NCI-H526 treated with DMSO at 0.1 percent for 48 hours (cell line): ENCODE data around the gene ZFP57.

ENCODE experiments used
- DNase-seq: peaks from one replicate; lab custom pipeline; 2025; lab: John Stamatoyannopoulos, UW

ZFP57 gene

DNA sequence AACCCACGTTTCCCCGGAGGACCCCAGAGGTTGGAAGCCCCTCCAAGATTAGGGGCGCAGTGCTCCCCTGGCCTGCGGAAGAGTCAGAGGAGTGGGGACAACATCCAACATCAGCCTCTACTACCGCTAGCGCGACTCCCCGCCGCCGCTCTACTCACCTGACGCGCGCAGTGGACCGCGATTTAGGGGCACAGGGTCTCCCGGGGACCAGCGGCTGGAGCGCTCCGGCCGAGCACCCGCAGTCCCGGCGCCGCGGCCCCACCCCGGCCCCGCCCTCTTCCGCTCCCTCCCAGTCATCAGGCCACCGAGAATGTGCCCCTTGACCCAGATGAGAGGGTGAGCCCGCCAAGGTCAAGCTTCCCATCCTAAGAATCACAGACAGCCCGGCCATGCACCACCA is at the start of gene ZFP57:
Gene ZFP57 (minus strand): TSS at position 249 of the 400 bp plus-strand sequence. CDS start 4,149 bp downstream, outside the sequence.
- DNase-seq = no peak

DNA sequence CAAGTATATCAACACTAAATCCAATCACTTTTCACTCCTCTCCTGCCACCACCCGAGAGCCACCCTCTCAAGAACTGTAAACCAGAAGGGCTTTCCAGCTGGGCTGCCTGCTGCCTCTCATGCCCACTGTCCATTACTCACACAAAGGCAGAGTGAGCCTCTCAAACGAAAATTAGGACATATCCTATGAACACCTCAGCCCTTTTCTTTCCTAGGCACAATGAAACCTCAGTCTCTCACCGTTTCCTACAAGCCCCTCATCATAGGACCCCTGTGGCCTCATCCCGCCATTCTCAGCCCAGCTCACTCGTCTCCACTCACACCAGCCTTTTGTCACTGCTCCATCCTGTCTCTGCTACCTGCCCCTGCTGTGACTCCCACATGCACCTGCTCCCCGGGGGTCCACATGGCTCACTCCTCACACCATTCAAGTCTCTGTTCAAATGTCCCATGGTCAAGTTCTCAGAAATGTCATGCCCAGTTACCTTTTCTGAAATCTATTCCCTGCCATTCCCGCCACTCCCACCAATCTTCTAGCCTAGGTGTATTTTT is 49.7 kb upstream of the ZFP57 start:
- DNase-seq = no peak

- DNase-seq = no peak
Observed at GRCh38 chr6:29729774-29730328, 48.9 kb upstream of the ZFP57 start.

- DNase-seq = no peak
Observed at GRCh38 chr6:29728875-29729270, 47.9 kb upstream of the ZFP57 start.

GRCh38 chr6:29728173-29728874 is 47.4 kb upstream of the ZFP57 start:
- DNase-seq = no peak

DNA sequence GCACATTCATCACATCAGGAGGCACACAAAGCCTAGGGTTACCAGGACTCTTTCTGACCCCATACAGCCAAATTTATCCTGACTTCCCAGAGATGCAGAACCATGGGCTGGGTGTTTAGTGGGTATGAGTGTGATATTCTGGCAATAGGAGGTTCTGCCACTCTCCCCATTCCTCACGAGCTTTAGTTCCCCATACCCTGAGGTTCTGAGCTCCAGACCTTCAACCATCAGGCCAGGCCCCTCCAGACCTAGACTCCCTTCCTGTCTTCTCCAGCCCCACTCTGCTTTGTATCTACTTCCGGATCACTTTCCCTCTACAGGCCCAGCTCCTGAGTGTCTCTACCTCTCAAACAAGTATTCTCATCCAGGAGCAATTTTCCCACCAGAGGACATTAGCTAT is 46.7 kb upstream of the ZFP57 start:
- DNase-seq = no peak

DNA sequence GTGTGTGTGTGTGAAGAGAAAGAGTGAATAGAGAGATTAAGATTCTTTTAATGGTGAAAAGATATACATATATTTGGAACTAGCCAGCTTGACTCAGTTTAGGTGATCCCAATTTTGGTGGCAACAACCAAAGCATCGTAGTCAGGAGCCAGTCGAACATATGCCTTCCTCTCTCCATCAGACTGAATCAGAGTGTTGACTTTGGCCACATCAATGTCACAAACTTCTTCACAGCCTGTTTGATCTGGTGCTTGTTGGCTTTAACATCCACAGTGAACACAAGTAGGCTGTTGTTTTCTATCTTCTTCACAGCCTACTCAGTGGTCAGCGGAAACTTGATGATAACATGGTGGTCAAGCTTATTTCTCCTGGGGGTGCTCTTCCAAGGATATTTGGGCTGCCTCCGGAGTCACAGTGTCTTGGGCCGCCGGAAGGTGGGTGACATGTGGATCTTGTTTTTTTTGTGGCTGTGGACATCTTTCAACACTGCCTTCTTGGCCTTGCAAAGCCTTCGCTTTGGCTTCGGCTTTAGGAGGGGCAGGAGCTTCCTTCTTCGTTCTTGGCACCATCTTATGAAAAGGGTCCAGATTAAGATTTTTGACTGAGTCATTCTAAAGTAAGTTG is 45.7 kb upstream of the ZFP57 start:
- DNase-seq = no peak

GRCh38 chr6:29726001-29726400 is 45.0 kb upstream of the ZFP57 start:
- DNase-seq = no peak

DNA sequence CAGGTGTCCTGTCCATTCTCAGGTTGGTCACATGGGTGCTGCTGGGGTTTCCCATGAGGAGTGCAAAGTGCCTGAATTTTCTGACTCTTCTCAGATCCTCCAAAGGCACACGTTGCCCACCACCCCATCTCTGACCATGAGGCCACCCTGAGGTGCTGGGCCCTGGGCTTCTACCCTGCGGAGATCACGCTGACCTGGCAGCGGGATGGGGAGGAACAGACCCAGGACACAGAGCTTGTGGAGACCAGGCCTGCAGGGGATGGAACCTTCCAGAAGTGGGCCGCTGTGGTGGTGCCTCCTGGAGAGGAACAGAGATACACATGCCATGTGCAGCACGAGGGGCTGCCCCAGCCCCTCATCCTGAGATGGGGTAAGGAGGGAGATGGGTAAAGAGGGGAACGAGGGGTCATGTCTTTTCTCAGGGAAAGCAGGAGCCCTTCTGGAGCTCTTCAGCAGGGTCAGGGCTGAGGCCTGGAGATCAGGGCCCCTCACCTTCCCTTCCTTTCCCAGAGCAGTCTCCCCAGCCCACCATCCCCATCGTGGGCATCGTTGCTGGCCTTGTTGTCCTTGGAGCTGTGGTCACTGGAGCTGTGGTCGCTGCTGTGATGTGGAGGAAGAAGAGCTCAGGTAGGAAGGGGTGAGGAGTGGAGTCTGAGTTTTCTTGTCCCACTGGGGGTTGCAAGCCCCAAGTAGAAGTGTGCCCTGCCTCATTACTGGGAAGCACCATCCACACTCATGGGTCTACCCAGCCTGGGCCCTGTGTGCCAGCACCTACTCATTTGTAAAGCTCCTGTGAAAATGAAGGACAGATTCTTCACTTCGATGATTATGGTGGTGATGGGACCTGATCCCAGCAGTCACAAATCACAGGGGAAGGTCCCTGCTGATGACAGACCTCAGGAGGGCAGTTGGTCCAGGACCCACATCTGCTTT is 44.3 kb upstream of the ZFP57 start:
- no peak for DNase-seq

- no peak for DNase-seq
Observed at GRCh38 chr6:29723666-29724588, 43.0 kb upstream of the ZFP57 start.

DNA sequence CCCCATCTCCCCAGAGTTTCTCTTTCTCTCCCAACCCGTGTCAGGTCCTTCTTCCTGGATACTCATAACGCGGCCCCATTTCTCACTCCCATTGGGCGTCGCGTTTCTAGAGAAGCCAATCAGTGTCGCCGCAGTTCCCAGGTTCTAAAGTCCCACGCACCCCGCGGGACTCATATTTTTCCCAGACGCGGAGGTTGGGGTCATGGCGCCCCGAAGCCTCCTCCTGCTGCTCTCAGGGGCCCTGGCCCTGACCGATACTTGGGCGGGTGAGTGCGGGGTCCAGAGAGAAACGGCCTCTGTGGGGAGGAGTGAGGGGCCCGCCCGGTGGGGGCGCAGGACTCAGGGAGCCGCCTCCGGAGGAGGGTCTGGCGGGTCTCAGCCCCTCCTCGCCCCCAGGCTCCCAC is 42.3 kb upstream of the ZFP57 start, which contains the start of gene HLA-F:
Gene HLA-F (plus strand): TSS at position 173 of the 404 bp plus-strand sequence. CDS start 30 bp downstream, at position 203.
- peak; percentile 37 for DNase-seq

GRCh38 chr6:29720863-29721262 is 39.9 kb upstream of the ZFP57 start:
- DNase-seq = no peak

DNA sequence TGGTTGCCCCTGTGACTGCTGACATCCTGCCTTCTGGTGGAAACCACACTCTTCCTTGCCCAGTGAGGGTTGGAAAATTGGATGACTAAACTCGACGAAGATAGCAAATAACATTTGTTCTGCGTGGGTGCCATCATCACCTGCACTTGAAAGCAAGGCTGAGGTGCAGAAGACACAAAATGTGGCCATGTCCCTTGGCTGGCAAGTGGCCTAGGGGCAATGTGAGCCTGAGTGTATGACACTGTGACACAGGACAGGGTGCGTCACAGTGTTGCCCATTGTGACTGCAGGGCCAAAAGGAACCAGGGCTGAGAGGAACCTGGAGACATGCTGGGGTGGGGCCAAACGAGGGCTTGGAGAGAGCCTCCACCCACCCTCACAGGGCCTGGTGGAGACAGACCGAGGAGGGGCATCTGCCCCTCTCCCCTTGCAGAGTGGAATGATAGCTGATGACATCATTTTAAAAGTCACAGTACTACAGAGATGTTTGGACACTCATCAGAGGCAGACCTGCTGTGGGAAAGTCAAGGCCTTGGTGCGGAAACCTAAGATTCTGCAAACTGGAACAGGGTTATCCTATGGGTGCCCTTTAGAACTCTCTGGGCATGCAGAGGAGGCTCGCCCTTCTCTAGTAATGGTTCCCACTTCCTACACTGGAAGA is 29.5 kb upstream of the ZFP57 start:
- DNase-seq = no peak

- DNase-seq = no peak
Observed at GRCh38 chr6:29709188-29709587, 28.2 kb upstream of the ZFP57 start.

DNA sequence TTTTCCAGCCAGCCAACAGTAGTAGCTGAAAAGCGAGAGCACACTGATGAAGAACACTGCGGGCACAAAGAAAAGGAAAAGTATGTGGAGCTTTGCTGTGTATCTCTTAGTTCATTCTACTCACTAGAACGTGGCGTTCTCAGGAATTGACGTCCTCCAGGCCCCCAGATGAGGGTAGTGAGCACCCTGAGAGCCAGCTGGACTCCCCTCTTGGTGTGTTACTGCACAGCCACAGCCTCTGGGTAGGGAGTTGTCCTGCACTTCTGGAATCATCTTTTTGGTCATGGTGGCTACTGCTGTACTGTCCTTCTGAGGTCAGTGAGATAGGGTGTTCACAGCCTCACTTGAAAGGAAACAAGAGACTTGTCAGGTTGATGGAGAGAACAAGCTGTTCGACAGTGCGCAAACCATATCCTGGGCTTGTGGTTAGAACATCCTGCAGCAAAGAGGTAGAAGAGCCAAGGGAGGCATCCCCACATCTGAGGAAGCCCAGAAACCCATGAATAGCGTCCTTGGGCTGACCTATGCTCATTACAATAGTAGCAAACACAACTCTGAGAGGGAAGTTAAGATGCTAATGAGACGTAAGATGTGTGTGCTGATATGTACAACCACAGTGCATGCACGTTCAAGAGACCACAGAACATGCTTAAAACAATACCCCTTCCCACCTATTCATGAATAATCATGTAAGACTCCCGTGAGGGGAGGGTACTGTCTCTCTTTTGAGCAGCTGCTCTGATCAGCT is 27.7 kb upstream of the ZFP57 start:
- DNase-seq = no peak

- no peak for DNase-seq
Observed at GRCh38 chr6:29705389-29706231, 24.7 kb upstream of the ZFP57 start.

DNA sequence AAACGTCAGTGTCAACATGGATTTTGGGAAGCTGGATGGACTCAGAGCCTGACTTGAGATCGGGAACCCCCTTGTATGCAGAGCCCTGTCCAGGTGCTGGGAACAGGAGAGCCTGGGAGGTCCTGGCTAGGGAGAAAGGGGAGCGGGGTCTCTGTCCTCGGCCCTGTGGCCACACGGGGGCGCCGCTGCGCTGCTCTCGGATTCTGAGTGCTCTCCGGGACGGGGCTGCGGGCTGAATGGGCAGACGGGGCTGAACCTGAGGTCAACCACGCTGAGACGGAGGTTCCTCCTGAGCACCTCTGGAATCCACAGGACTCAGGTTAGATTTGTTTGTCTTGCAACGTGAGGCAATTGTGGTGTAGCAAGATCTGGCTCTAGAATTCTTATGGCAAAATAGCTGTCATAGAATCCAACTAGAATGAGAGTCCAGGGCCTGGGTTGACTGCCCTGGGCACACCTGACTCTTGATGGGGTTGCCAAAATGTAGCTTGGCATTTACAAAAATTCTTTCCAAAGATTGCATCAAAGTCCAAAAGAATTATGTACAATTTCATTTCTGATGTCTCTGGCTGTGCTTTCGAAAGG is 21.7 kb upstream of the ZFP57 start:
- DNase-seq = no peak
